HepG2 (cell line): ENCODE data around the gene JDP2. TPM values are rescaled to one million over a fixed set of nuclear protein-coding genes. Genes with fewer than 3 reads are reported as not detected.

Source experiments
- ATAC-seq: fragments of 200-7000 bp; cut with Tn5 transposase; 3 replicates; pipeline ENCODE4 v1.9.1; 2020; ENCODE audit warnings: mild to moderate bottlenecking, moderate library complexity
- BruUV-seq: library from RNA; stranded (reverse); fragments of 400-500 nt; replicated peaks from 2 replicates; lab custom pipeline; 2021; lab: Mats Ljungman, UMichigan
- CTCF ChIA-PET: fragments of 300-600 bp; formaldehyde crosslinking; extraction: SDS; loops from one replicate; lab custom pipeline; 2021; ENCODE audit warnings: low total read pairs, inconsistent platforms, low intra/inter-chr PET ratio; lab: Yijun Ruan, JAX
- POLR2A ChIA-PET: fragments of 350-600 bp; sonication (Branson Sonifier 250); formaldehyde crosslinking; loops from one replicate; lab custom pipeline; 2020; ENCODE audit warnings: antibody characterized with exemption, inconsistent platforms; lab: Yijun Ruan, JAX
- DNase-seq: peaks from one replicate; pipeline ENCODE4 v3.0.0-alpha.2; 2015; ENCODE audit warnings: low spot score
- FAIRE-seq: peaks from 3 replicates; lab custom pipeline; 2011; peaks lifted over from hg19 to GRCh38; lab: Jason Lieb, UNC
- H2AFZ ChIP-seq: one replicate; pipeline ENCODE4 v1.6.1; 2011; ENCODE audit warnings: low read length, inconsistent platforms
- H3K27ac ChIP-seq: fragments of 300-600 bp; 3 replicates; pipeline ENCODE4 v1.8.0; 2011; ENCODE audit warnings: mixed run types, mild to moderate bottlenecking, mixed read lengths, low read length, inconsistent platforms; ENCODE audit not compliant: insufficient read depth; ENCODE audit errors: extremely low read length
- H3K27me3 ChIP-seq, 2 experiments: fragments of 200-600 bp in 1 of 2; 2 replicates in 1 of 2; 3 replicates in 1 of 2; pipeline versions ENCODE4 v1.6.0 to v1.8.0; 2011; ENCODE audit warnings: low read length in 2 of 2, mild to moderate bottlenecking in 2 of 2, moderate library complexity in 2 of 2, inconsistent platforms in 1 of 2; ENCODE audit not compliant: insufficient read depth in 2 of 2, control insufficient read depth in 1 of 2
- H3K36me3 ChIP-seq, 2 experiments: fragments of 200-600 bp in 1 of 2; replicated peaks in 1 of 2; 2 replicates in 1 of 2; 3 replicates in 1 of 2; pipeline versions ENCODE4 v1.5.1 to v1.8.0; 2011; ENCODE audit warnings: low read length in 2 of 2, inconsistent platforms in 1 of 2; ENCODE audit not compliant: insufficient read depth in 2 of 2, control insufficient read depth in 1 of 2
- H3K4me1 ChIP-seq: 2 replicates; pipeline ENCODE4 v1.5.1; 2012; ENCODE audit warnings: low read length, inconsistent platforms; ENCODE audit not compliant: insufficient read depth
- H3K4me2 ChIP-seq: 2 replicates; pipeline ENCODE4 v1.6.0; 2011; ENCODE audit warnings: low read depth, low read length, inconsistent platforms
- H3K4me3 ChIP-seq, 3 experiments: fragments of 200-600 bp in 1 of 3; sonication (generic), shearing (Covaris generic) in 1 of 3; replicated peaks in 1 of 3; 2 replicates each; pipeline ENCODE4 v1.5.1; 2011 to 2016; ENCODE audit warnings: low read length in 3 of 3, inconsistent platforms in 2 of 3, low read depth in 2 of 3, mild to moderate bottlenecking in 2 of 3, control low read depth in 1 of 3, mixed read lengths in 1 of 3; ENCODE audit not compliant: insufficient read depth in 1 of 3
- H3K79me2 ChIP-seq: one replicate; pipeline ENCODE4 v1.6.1; 2011; ENCODE audit warnings: low read length, inconsistent platforms; ENCODE audit not compliant: insufficient read depth
- H3K9ac ChIP-seq: 2 replicates; pipeline ENCODE4 v1.6.0; 2011; ENCODE audit warnings: mild to moderate bottlenecking, low read depth, low read length, inconsistent platforms; ENCODE audit not compliant: insufficient read depth
- H3K9me3 ChIP-seq: 2 replicates; pipeline ENCODE4 v1.5.1; 2012; ENCODE audit warnings: mild to moderate bottlenecking, low read length
- H4K20me1 ChIP-seq: 2 replicates; pipeline ENCODE4 v1.6.0; 2011; ENCODE audit warnings: inconsistent platforms, mild to moderate bottlenecking, low read length, moderate library complexity; ENCODE audit not compliant: insufficient read depth
- CTCF ChIP-seq: sonication (generic); formaldehyde crosslinking; IDR thresholded peaks from 2 replicates; pipeline ENCODE4 v1.5.0; 2020; ENCODE audit warnings: mild to moderate bottlenecking, missing genetic modification reagents, moderate library complexity
- GFI1 ChIP-seq: sonication (generic); formaldehyde crosslinking; IDR thresholded peaks from 2 replicates; pipeline ENCODE4 v1.5.0; 2020; ENCODE audit warnings: missing genetic modification reagents, mild to moderate bottlenecking, borderline replicate concordance
- PCBP2 ChIP-seq: fragments of 200-400 bp; formaldehyde crosslinking; optimal IDR thresholded peaks from 2 replicates; pipeline ENCODE3; 2018; ENCODE audit warnings: low read length, low read depth; ENCODE audit not compliant: poor library complexity, severe bottlenecking
- ZC3H13 ChIP-seq: sonication (generic); formaldehyde crosslinking; IDR thresholded peaks from 2 replicates; pipeline ENCODE4 v1.8.1; 2023; ENCODE audit warnings: mild to moderate bottlenecking, missing genetic modification reagents, moderate library complexity
- ZFX ChIP-seq: sonication (generic); formaldehyde crosslinking; IDR thresholded peaks from 2 replicates; pipeline ENCODE4 v1.4.0; 2020; ENCODE audit warnings: mild to moderate bottlenecking, low read depth, missing genetic modification reagents, moderate library complexity
- ZNF446 ChIP-seq: sonication (generic); formaldehyde crosslinking; IDR thresholded peaks from 2 replicates; pipeline ENCODE4 v1.5.0; 2020; ENCODE audit warnings: mild to moderate bottlenecking, missing genetic modification reagents
- ZNF564 ChIP-seq: sonication (generic); formaldehyde crosslinking; IDR thresholded peaks from 2 replicates; pipeline ENCODE4 v1.8.1; 2023; ENCODE audit warnings: mild to moderate bottlenecking, missing genetic modification reagents
- ZNF709 ChIP-seq: sonication (generic); formaldehyde crosslinking; IDR thresholded peaks from 2 replicates; pipeline ENCODE4 v1.5.0; 2020; ENCODE audit warnings: mild to moderate bottlenecking, missing genetic modification reagents
- ZNF800 ChIP-seq: sonication (generic); formaldehyde crosslinking; IDR thresholded peaks from 2 replicates; pipeline ENCODE4 v1.4.0; 2020; ENCODE audit warnings: missing genetic modification reagents
- WGBS: methylation state at CpG from one replicate; pipeline ENCODE4 v1.1.6; 2017; ENCODE audit warnings: low lambda C conversion rate; 5-methylcytosine and 5-hydroxymethylcytosine counted together
- in situ Hi-C: cut with HindIII; loops from 2 replicates; pipeline ENCODE4 v1.10.0; 2017; ENCODE audit warnings: low pct_unique_long_range_greater_than_20kb; ENCODE audit not compliant: extremely low pct_ligation_motif_present
- intact Hi-C: fragments of 100-400 bp; cut with micrococcal nuclease; formaldehyde crosslinking; loops from one replicate; pipeline ENCODE4 v1.10.0; 2022; ENCODE audit not compliant: unreplicated experiment
- polyA plus RNA-seq, 8 experiments: library from polyadenylated mRNA; depleted of rRNA in 3 of 8; stranded (reverse) in 7 of 8; unstranded in 1 of 8; fragments of >200 nt; fragmentation: Illumina TruSeq in 4 of 8; extraction: Trizol in 4 of 8; gene quantifications; 2 replicates each; pipeline versions ENCODE4 v1.2.1 to v1.2.3, GENCODE V29; 2011 to 2016; ENCODE audit warnings: low read depth in 4 of 8, missing spikeins in 1 of 8, mixed read lengths in 1 of 8; ENCODE audit not compliant: insufficient read depth in 1 of 8
- total RNA-seq, 5 experiments: library from RNA; depleted of rRNA; stranded (reverse); fragments of >200 nt; fragmentation: Illumina TruSeq; extraction: Trizol; gene quantifications; 2 replicates each; pipeline ENCODE4 v1.2.3, GENCODE V29; 2016; ENCODE audit warnings: low read depth in 1 of 5

Gene JDP2
- total and polyA plus RNA-seq, 2 of the 13 experiments (the other 11 are each of a cell fraction or from before 2014, with no cell fraction given) = 8.0 to 8.9 TPM

DNA sequence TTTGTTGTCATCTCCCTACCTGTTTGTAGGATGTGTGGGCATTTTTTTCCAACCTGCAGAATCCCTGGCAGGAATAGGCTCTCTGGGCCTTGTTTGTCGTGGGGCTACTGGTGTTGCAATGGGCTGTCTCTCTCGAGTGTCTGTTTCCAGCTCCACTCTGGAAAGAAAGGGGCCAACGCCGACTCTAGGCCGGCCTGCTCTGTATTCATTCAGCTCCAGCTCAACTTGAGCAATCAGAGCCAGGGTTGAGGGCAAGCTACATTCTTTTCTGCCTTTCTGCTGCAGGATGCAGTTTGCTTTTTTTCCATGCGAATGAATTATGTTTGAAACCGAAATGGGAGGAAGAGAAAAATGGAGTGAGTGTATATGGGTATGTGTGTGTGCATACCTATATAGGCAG, 2.3 kb downstream of the JDP2 start (continued):
- TF ChIP-seq ZFX = peak; percentile 24; the same call in 1 of the 2 replicates

DNA sequence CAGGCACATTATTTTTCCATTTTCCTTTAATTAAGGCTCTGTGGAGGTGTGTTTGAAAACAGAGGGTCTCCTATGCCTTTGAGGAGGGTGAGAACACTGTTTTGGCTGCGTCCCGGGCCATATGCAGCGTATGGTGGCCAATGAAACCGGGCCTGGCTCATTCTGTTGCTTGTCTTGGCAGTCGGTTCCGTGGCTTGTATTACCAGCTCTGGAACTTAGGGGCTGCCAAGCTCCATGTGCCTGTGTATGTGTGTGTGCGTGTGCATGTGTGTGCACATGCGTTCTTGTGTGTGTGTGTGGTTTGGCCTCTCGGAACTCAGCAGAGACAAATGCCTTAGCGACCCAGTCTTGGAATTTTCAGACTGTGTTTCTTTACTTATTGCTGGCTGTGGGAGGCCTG, 2.7 kb downstream of the JDP2 start:
- in situ Hi-C loops (no loop called here), intact Hi-C loops (no loop called here)
- no peak for TF ChIP-seq ZNF564 (CRISPR knock-in tag)
- TF ChIP-seq ZFX = peak; percentile 8; the same call in 1 of the 2 replicates
- ChIA-PET CTCF (no interaction called here), POLR2A (no interaction called here)
- Histone ChIP-seq H3K36me3 (peaks cover 0 to 31% of the 10 kb centered on the region in 2 experiments; a peak in 2 of 5 replicates), H3K9me3 (no peaks in the 10 kb centered on the region), H3K4me2 (peak overlapping the region; percentile 76; the same call in 1 of the 2 replicates), H3K27me3 (peaks cover 0 to 5% of the 10 kb centered on the region in 2 experiments; a peak in 2 of 5 replicates), H3K27ac (no peak overlapping the region), H3K9ac (no peak overlapping the region), H3K4me1 (peaks cover 37% of the 10 kb centered on the region), H2AFZ (no peak overlapping the region), H4K20me1 (peaks cover 14% of the 10 kb centered on the region; the same call in 1 of the 2 replicates), H3K4me3 (no peak overlapping the region), H3K79me2 (peaks cover 4% of the 10 kb centered on the region)
- 97% methylated on average over 4 of the region's 10 CpGs for WGBS
- no peak for DNase-seq
- no TSS peak for BruUV-seq
- no peak for FAIRE-seq
- ATAC-seq = no peak

- FAIRE-seq = no peak
- ChIA-PET POLR2A (no interaction called here), CTCF (no interaction called here)
- H3K4me1 ChIP-seq = peaks cover 33% of the 10 kb centered on the region
- peaks cover 0 to 32% of the 10 kb centered on the region in 2 experiments; a peak in 2 of 5 replicates for H3K36me3 ChIP-seq
- H3K27ac ChIP-seq = no peak overlapping the region
- DNase-seq = no peak
- BruUV-seq = no TSS peak
- no peak overlapping the region for H2AFZ ChIP-seq
- H3K4me2 ChIP-seq = no peak overlapping the region
- peaks cover 14% of the 10 kb centered on the region; the same call in 1 of the 2 replicates for H4K20me1 ChIP-seq
- no peak for ATAC-seq
- peaks cover 4% of the 10 kb centered on the region for H3K79me2 ChIP-seq
- peaks cover 0 to 5% of the 10 kb centered on the region in 2 experiments; a peak in 2 of 5 replicates for H3K27me3 ChIP-seq
- H3K9me3 ChIP-seq = no peaks in the 10 kb centered on the region
- H3K9ac ChIP-seq = no peak overlapping the region
- intact Hi-C loops = no loop called here
- no peak overlapping the region for H3K4me3 ChIP-seq
- 95% methylated on average over 6 of the region's 6 CpGs for WGBS
- in situ Hi-C loops = no loop called here
- TF ChIP-seq GFI1 (CRISPR knock-in tag) (no peak), PCBP2 (no peak), ZC3H13 (no peak), ZNF446 (CRISPR knock-in tag) (no peak), ZNF709 (CRISPR knock-in tag) (no peak), CTCF (no peak), ZNF800 (no peak)
Measured at GRCh38 chr14:75430976-75431375, 3.2 kb downstream of the JDP2 start.
